ENCODE results near the gene CIC. TPM values are rescaled to one million over a fixed set of nuclear protein-coding genes. Genes with fewer than 3 reads are reported as not detected.
A peak's percentile ranks its signal among the peaks of the same experiment; 100 is the strongest.

CIC gene
- total RNA-seq, 1 donor from 2014 or later, result 93.4 TPM

DNA sequence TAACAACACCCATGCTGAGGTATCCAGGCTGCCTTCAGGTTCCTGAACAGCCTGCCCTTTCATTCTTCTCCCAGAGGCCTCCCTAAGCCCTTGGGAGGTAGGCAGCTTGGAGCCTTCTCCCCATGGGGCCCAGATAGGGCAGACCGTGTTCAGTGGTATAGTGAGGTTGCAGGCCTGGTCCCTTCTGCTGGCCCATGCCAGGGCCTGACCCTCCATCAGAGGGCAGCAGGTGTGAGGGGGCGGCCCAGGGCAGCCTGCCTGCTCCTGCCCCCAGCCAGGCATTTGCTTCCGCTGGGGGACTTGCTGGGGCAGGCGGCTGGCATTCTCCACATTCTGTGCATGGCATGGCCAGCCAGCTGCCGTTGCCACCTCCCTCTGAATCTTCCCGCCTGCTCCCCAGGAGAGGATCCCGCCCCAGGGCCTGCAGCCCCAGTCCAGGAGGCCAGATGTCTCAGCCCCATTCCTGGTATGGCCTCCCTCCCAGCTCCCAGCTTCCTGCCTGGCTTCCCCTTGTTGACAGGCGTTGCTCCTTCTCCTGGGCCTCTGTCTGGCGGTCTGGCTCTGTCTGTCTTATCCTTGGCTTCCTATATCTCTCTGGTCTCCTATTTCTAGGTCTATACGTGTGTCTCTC lies 8.9 kb downstream of the CIC start:
- peak; percentile 26 for DNase-seq (ENCODE audit: low spot score)

DNA sequence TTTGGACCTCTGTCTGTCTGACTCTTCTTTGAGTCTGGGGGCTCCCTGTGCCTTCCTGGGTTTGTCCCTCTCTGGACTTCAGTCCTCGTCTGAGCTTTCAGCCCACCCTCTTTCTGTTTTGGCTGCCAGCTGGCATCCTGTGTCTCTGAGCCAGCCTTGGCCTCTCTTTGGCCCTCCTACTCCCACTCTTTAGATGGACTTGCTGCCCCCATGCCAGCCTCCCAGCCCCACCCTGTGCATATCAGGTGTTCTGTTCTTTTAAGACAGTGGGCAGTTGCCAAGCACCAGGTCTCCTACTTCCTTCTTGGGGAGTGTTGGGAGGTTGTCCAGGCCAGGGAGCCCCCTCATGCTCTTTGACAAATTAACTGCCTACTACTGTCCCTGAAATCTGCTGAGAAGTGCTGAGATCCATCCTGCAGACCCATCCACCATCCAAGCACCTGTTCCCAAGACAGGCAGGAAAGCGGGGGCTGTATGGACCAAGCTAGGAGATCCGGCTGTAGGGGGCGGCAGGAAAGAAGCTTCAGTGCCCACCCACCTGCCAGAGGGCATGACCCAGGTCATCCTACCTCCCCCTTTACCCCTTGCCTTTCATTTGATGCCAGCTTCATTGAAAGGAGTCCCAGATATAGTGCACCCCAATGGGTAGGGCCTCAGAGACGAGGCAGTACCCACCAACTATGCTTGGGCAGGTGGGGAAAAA lies 9.6 kb downstream of the CIC start:
- no peak for DNase-seq (ENCODE audit: low spot score)

DNA sequence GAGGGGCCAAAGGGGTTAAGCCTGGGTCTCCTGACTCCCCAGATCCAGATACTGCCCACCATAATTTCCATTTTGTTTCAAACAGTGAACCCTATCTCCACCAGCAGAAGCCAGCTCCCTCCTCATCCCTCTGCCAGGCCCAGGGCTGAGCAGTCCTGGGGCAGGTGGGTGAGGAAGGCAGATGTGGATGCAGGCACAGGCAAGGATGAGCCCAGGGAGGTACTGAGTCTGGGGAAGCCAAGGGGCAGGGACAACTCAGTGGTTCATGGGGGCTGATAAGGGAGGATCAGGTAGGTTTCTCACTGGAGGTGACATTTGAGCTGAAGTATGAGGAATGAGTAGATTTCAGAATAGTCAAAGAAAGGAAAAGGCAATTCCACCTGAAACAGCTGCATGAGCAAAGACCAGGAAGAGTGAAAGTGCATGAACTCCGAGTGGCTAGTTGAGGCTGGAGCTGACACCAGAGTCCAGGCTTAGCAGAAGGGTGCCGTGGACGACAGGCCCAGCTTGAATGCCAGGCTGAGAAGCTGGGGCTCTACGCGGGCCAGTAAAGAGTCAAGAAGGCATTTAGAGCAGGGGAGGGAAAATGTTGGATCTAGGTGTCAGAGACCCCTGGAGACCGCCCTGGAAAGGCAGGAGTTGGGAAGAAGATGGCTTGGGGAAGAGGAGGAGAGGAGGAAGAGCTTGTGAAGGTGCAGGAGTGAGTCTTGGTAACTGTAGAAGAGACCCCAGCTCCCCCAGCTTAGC lies 10.3 kb downstream of the CIC start:
- DNase-seq (ENCODE audit: low spot score), result no peak

DNA sequence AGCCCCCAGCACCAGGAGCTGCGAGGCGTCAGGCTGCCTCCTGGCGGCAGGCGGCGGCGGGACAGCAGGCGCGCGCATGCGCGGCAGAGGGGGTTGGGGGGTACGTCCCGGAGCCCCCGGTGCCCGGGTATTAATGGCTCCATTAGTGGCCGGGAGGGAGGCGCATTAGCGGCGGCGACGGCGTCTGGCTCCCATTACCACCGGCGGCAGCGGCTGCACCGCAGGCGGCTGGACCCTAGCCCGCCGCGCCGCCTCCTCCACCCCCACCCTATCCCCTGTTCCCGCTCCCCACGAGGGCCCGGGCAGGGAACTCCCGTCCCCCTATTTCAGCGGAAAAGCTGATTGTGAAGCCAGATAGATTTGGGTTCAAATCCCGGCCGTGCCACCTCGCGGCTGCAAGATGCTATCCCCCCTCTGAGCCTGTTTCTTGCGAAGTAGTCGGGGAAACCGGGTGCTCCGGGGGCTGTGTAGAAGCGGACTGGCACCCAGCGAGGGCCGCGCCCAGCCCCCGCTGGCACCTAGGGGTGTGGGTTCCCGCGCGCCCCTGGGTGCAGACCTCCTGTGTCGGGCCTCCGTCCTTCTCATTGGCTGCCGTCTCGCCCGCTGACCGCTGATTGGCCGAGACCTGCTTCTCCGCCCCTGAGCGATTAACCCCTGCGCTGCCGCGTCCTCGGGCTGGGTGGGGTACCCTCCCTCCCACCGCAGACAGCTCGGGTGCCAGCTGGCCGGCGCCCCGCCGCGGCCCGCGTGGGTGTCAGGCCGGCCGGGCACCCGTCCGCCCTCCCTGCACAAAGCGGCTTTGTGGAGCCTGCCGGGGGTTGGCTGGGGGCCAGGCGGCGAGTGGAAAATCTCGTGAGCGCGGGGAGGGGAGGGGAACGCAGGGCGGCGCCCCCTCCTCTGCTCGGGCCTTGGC lies 11.1 kb downstream of the CIC start:
- DNase-seq (ENCODE audit: low spot score), result peak; percentile 89

DNA sequence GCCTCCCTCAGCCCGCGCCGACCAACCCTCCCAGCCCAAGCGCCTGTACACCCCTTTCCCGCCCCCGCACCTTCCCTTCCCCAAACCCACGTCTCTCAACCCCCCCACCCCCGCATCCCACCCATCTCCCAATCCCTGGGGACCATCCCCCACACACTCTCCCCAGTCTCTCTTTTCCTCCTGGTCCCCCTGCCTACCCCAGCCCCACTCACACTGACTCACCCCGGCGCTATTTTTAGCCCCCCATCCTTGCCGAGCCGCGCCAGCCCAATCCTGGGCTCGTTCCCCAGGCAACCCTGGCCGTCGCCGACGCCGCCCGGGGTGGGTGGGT lies 11.7 kb downstream of the CIC start:
- DNase-seq (ENCODE audit: low spot score), result peak; percentile 35

DNA sequence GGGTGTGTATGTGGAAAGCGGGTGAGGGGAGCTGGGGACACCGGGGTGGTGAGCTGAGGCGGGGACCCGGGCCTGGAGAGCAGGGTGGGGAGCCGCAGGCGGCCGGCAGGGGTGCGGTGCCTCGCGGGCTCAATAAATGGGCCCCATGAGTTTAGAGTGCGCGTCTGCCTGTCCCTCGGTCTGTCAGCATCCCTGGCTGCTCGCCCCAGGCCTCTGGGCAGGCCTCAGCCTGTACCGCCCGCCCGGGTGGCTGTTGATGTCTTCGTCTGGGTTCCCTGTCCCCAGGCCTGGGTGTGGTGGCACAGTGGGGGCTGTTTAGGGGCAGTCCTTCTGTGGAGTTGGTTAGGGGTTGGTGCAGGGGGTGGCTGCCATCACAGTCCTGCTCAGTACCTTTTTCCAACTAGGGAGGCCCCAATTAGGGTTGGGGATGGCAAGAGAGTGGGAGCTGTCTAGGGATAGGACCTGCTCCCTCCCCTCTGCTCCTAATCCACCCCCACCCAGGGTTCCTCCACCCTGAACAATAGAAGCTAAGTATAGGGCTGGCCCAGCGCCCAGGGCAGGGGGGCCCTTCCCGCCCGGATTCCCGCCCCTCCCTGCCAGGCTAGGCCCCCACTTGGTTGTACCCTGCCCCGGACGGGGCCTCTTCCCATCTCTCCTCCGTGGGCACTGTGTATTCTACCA lies 12.2 kb downstream of the CIC start:
- peak; percentile 23 for DNase-seq (ENCODE audit: low spot score)

DNA sequence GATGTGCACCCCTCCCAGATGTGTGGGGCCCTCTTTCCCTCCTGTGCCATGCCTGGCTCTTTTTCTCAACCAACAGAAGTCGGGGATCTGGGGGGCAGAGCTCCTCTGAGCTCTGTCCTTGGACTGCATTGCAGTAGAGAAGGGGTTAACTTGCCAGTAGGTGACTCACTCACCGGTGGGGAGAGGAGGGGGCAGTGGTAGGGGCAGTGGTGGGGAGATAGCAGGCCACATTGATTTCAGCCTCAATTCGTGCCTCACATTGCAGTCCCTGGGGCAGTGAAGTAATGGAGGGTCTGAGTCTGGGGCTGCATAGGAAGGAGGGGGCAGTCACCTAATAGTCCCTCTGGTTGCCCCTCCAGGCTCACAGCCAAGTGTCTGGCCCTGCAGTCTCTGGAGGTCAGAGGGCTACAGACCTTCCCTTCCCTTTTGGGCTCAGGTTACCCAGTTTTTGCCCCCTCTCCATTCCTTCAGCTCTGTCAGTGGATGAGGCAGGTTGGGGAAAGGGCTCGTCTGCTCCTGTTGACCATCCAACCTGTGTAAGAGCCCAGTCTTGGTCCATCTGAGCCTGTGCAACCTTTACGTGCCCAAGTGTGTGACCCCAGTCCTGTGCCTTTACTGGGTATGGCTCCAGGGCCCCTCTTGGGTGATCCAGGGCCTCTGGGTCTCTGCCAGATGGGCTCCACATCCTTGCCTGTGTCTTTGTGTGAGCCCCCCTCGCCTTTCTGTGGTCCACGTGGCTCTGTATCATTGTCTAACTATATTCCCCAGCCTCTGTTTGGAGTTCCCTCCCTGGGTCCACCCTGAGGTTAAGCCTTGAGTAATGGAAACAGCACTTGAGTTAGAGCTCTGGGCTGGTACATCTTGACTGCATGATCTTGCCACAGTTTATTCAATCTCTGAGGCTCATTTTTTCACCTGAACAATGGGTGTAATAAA lies 13.0 kb downstream of the CIC start:
- no peak for DNase-seq (ENCODE audit: low spot score)

DNA sequence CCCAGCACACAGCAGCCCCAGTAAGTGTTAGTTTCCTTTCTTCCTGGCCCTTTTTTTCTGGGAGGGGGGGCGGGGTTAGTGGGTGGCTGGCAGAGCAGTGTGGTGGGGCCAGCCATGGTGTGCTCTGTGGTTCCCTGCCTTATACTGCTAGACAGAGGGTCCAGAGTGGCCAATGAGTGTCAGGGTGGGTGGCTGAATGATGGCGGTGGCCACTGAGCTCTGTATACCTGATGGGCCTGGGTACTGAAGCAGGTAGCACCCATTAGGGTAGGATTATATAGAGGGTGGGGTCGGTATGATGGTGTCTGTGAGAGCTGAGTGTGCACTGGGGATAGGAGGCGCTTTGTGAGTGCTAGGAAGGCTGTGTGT lies 13.8 kb downstream of the CIC start:
- DNase-seq (ENCODE audit: low spot score), result no peak

DNA sequence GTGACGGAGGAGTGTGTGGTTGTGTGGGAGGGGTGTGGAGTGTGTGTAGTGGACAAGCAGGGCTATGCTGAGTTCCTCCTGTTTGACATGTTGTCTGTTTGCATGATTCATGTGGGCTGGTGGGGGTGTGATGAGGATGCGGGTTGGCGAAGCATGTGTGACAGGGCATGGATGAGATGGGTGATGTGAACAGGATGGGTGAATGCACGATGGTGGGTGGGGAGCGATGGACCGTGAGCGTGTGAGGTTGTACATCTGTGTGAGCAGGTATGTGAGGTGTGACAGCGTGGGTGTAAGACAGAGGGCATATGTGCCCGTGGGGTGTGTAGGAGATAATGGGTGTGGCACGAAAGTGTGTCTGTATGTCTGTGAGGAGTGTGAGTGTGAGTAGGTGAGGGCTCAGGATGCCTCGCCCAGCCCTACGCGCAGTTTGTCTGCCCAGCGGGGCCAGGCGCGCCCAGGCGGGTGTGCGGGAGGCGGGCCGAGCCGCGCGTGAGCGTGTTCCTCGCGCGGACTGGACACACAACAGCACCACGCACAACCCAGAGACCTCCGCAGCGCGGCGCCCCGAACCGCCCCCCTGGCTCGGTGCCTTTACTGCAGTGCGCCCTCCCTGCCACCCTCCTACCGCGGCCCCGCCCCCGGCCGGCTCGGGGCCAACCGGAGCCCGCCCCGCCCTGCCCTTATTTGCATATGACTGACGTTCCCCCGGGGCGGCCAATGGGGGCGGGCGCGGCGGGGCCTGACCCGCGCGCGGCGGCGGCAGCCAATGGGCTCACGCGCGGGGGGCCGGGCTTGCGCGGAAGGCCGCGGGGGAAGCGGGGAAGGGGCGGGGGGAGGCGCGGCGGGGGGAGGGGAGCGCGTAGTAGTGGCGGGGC lies 14.4 kb downstream of the CIC start:
- DNase-seq (ENCODE audit: low spot score), result peak; percentile 95

DNA sequence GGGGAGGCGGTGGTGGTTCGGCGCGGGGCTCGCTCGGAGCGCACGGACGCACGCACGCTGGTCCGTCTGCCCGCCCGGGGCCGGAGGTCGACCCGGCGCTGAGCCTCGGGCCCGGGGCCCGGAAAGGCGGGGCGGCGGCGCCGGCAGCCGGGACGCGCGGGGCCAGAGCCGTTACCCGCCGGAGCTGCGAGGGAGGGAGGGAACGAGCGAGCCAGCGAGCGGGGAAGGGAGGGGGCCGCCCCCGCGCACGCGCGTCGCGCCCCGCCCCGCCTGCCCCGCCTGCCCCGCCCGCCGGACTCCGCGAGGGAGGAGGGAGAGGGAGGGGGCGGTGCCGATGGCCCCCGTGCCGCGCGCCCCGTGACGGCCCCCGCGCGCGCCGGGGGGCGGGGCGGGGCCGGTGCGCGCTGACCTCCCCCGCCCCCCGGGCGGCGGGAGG lies 15.0 kb downstream of the CIC start:
- DNase-seq (ENCODE audit: low spot score), result peak; percentile 74

DNA sequence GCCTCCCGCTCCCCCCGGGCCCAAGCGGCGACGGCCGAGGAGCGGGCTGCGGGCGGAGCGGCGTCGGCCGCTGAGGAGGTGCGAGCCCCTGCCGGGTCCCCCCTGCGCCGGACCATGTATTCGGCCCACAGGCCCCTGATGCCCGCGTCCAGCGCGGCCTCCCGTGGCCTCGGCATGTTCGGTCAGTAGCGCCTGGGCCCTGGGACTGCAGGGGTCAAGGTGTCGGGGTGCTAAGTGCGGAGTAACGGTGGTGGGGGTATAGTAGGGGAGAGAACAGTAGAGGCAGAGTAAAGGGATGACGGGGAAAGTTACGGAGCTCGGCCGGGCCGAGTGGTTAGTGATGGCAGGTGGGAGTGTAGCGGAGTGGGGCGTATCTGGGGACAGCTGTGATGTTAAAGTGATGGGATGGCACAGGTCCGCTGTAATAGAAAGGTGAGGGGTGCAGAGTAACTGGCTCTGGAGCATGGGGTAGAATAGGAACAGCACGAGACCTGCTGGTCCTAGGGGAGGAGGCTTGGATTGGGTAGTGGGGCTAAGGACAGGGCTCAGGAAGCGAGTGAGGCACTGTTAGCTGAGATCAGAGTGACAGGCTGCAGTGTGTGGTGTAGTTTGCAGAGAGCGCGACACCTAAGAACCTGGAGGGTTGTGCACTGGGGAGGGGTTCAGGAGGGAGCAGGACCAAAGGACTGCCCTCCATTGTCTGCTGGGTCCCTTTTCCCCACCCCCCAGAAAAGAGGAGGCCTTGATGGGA lies 15.7 kb downstream of the CIC start:
- no peak for DNase-seq (ENCODE audit: low spot score)

DNA sequence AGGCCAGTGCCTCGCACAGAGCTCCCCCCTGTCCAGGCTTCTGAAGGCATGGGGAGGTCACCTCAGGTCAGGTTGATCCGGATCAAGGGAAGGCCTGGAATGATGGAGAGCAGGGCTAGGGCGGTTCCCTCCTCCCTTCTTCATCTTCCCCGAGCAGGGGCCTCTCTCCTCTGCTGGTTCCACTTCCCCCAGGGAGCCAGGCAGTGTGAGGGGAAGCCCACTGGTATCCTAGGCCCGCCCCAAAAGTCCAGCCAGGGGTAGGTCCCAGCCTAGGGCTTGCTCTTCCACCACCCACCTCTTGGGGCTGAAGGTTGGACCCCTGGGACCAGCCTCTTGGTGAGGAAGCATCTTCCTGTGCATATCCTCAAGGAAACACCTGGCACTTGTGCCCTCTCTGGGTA lies 16.5 kb downstream of the CIC start:
- no peak for DNase-seq (ENCODE audit: low spot score)

DNA sequence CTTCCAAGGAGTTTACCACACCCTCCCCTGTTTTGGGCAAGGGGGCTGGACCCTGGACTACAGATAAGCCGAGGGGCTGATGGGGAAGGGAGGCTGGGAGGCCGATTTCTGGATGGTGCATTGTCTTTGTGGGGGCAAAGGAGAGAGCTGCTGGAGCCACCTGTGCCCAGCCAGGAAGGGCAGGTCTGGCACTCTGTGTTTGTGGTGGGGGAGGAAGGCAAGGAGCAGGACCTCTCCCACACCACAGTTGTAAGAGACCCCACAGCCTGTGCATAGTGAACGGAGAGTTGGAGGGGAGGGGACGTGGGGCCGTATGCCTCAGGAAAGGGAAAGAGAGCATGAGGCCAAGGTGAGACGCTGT lies 16.9 kb downstream of the CIC start:
- no peak for DNase-seq (ENCODE audit: low spot score)

DNA sequence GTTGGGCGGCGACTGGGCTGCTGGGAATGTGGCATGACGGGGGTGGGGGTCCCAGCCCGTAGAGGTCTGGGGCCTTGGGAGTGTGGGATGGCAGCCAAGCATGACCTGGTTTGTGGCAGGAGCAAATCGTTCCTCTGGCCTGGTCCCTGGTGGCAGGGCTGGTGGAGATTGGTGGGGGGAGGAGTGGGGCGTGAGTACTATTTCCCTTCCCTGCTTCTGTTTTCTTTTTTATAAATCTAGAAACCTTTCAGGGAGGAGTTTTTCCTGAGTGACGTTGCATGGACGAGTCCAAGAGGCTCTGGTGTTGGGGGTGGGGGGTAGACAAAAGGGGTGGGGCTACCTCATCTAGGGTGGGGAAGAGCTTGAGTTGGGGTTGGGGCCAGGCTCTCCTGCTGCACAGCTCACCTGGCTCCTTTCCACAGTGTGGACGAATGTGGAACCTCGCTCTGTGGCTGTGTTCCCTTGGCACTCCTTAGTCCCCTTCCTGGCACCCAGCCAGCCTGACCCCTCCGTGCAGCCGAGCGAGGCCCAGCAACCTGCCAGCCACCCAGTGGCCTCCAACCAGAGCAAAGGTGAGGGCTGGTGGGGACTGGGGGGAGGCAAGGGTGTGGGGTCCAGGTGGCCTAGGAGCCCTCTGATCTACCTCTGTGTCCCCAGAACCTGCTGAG lies 17.4 kb downstream of the CIC start:
- DNase-seq (ENCODE audit: low spot score), result no peak

DNA sequence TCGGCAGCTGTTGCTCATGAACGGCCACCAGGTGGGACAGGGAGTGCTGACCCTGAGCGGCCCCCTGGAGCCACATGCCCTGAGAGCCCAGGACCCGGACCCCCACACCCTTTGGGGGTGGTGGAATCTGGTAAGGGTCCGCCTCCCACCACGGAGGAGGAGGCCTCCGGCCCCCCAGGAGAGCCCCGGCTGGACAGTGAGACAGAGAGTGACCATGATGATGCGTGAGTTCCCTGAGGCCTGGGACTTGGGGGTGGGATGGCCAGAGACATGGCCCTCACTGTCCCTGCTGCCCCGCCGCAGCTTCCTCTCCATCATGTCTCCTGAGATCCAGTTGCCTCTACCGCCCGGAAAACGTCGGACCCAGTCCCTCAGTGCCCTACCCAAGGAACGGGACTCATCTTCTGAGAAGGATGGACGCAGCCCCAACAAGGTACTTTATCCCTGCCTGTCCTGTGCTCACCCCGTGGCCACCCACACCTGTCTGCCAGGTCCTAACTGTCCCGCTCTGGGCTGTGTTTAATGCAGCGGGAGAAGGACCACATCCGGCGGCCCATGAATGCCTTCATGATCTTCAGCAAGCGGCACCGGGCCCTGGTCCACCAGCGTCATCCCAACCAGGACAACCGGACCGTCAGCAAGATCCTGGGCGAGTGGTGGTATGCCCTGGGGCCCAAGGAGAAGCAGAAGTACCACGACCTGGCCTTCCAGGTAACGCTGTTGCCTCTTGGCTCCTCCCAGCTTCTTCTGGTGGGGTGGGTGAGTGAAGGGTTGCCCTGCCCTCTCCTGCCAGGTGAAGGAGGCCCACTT lies 18.2 kb downstream of the CIC start:
- no peak for DNase-seq (ENCODE audit: low spot score)

DNA sequence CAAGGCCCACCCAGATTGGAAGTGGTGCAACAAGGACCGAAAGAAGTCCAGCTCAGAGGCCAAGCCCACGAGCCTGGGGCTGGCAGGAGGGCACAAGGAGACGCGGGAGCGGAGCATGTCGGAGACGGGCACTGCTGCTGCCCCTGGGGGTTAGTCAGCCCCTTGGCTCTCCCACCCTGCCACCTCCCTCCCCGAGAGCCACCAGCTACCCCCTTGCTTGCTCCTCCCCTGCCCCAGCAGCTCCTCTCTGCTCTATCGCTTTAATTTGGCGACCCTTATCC lies 18.7 kb downstream of the CIC start:
- no peak for DNase-seq (ENCODE audit: low spot score)

DNA sequence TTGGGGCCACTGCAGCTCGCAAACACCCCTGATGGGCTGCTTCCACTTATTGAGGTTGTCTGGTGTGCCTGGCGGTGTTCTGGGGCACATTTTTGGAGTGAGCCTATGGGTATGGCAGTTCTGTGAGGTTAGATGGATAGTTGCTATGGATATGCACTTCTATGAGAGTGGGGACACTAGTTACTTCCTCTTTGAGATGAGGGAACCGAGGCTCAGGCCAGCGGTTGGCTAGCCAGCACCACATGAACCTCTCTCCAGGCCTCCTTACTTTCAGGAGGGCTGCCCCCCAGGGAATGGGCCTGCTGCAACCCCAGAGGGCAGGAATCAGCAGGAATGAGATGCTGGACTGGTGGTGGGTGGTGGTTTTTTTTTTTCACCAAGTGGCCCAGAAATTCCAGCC lies 19.3 kb downstream of the CIC start:
- no peak for DNase-seq (ENCODE audit: low spot score)

Data from mucosa of gallbladder (tissue), 1 donor.